Loucy (cell line): ENCODE measurements around the gene FMNL2.

Experiments
- H2AFZ ChIP-seq: fragments of 200-600 bp; sonication (generic); 2 replicates; pipeline ENCODE4 v1.6.0; 2016; ENCODE audit warnings: antibody characterized with exemption, mild to moderate bottlenecking, low read length, moderate library complexity
- H3F3A ChIP-seq: fragments of 200-600 bp; 2 replicates; pipeline ENCODE4 v1.6.0; 2016; ENCODE audit warnings: antibody characterized with exemption, low read depth, mild to moderate bottlenecking
- H3K27me3 ChIP-seq: fragments of 200-600 bp; sonication (generic); 2 replicates; pipeline ENCODE4 v1.6.1; 2014; ENCODE audit warnings: low read length, mild to moderate bottlenecking; ENCODE audit not compliant: insufficient read depth, poor library complexity, severe bottlenecking
- H3K36me3 ChIP-seq: fragments of 200-600 bp; sonication (generic); 2 replicates; pipeline ENCODE4 v1.6.1; 2016; ENCODE audit warnings: low read length; ENCODE audit not compliant: insufficient read depth
- H3K4me1 ChIP-seq: fragments of 200-600 bp; sonication (generic); 2 replicates; pipeline ENCODE4 v1.5.1; 2014; ENCODE audit warnings: low read length, mild to moderate bottlenecking; ENCODE audit not compliant: insufficient read depth, poor library complexity, severe bottlenecking
- H3K4me2 ChIP-seq: fragments of 200-600 bp; sonication (generic); 2 replicates; pipeline ENCODE4 v1.6.0; 2014; ENCODE audit warnings: antibody characterized with exemption, low read length, low read depth, mild to moderate bottlenecking; ENCODE audit not compliant: poor library complexity, severe bottlenecking
- H3K4me3 ChIP-seq: fragments of 200-600 bp; sonication (generic); 2 replicates; pipeline ENCODE4 v1.5.1; 2014; ENCODE audit warnings: low read length, mild to moderate bottlenecking, mixed read lengths; ENCODE audit not compliant: poor library complexity, severe bottlenecking
- H3K79me2 ChIP-seq: fragments of 200-600 bp; sonication (generic); 2 replicates; pipeline ENCODE4 v1.6.1; 2014; ENCODE audit warnings: low read length; ENCODE audit not compliant: insufficient read depth
- H3K9ac ChIP-seq: fragments of 200-600 bp; sonication (generic); 2 replicates; pipeline ENCODE4 v1.6.0; 2014; ENCODE audit warnings: mild to moderate bottlenecking, low read depth, low read length, moderate library complexity; ENCODE audit not compliant: poor library complexity, severe bottlenecking
- H3K9me2 ChIP-seq: fragments of 200-600 bp; sonication (generic); replicated peaks from 2 replicates; pipeline ENCODE4 v1.6.1; 2016; ENCODE audit warnings: low read depth, low read length, mixed read lengths
- H3K9me3 ChIP-seq: fragments of 200-600 bp; sonication (generic); 2 replicates; pipeline ENCODE4 v1.6.1; 2014; ENCODE audit warnings: mild to moderate bottlenecking, antibody characterized with exemption, low read length, low read depth; ENCODE audit not compliant: insufficient read depth
- H4K20me1 ChIP-seq: fragments of 200-600 bp; sonication (generic); 2 replicates; pipeline ENCODE4 v1.6.0; 2014; ENCODE audit warnings: antibody characterized with exemption, low read length, mild to moderate bottlenecking; ENCODE audit not compliant: insufficient read depth, poor library complexity, severe bottlenecking
- EZH2phosphoT487 ChIP-seq: fragments of 200-600 bp; IDR thresholded peaks from 2 replicates; pipeline ENCODE4 v1.6.1; 2018; ENCODE audit warnings: antibody characterized with exemption, mild to moderate bottlenecking, moderate library complexity, borderline replicate concordance
- TF ChIP-seq, protein P1 (sequence below): fragments of 200-600 bp; sonication (generic); conservative IDR thresholded peaks from 2 replicates; pipeline ENCODE4 v1.5.1; 2014; ENCODE audit warnings: mild to moderate bottlenecking, antibody characterized with exemption, low read length

Gene FMNL2

DNA sequence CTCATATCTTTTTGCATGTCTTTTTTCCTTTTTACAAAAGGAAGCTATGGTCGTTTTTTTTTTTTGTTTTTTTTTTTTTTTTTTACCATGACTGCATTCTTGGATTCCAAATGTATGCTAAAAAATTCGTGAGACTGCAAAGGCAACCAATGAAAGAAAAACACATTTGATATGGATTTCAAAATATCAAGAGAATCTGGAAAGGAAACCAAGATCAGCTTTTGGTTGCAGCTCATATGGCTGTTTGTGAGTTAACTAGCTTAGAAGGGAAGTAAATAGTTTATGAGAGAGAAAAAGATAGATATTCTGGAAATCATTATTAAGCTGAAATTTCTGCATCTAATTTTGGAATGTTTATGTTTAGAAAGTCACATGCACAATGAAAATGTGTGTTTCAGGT lies 272.0 kb downstream of the FMNL2 start:
- TF ChIP-seq EZH2phosphoT487: no peak
- TF ChIP-seq, protein P1, sequence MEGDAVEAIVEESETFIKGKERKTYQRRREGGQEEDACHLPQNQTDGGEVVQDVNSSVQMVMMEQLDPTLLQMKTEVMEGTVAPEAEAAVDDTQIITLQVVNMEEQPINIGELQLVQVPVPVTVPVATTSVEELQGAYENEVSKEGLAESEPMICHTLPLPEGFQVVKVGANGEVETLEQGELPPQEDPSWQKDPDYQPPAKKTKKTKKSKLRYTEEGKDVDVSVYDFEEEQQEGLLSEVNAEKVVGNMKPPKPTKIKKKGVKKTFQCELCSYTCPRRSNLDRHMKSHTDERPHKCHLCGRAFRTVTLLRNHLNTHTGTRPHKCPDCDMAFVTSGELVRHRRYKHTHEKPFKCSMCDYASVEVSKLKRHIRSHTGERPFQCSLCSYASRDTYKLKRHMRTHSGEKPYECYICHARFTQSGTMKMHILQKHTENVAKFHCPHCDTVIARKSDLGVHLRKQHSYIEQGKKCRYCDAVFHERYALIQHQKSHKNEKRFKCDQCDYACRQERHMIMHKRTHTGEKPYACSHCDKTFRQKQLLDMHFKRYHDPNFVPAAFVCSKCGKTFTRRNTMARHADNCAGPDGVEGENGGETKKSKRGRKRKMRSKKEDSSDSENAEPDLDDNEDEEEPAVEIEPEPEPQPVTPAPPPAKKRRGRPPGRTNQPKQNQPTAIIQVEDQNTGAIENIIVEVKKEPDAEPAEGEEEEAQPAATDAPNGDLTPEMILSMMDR: no peak
- no peak overlapping the region for H3K9ac ChIP-seq
- H3F3A ChIP-seq: no peaks in the 10 kb centered on the region
- H3K79me2 ChIP-seq: no peaks in the 10 kb centered on the region
- no peak overlapping the region for H2AFZ ChIP-seq
- no peaks in the 10 kb centered on the region for H3K9me2 ChIP-seq
- no peak overlapping the region for H3K4me3 ChIP-seq
- H3K27me3 ChIP-seq: no peaks in the 10 kb centered on the region
- no peaks in the 10 kb centered on the region for H4K20me1 ChIP-seq
- H3K4me1 ChIP-seq: peaks cover 5% of the 10 kb centered on the region
- H3K9me3 ChIP-seq: no peaks in the 10 kb centered on the region
- no peak overlapping the region for H3K4me2 ChIP-seq
- no peaks in the 10 kb centered on the region for H3K36me3 ChIP-seq

DNA sequence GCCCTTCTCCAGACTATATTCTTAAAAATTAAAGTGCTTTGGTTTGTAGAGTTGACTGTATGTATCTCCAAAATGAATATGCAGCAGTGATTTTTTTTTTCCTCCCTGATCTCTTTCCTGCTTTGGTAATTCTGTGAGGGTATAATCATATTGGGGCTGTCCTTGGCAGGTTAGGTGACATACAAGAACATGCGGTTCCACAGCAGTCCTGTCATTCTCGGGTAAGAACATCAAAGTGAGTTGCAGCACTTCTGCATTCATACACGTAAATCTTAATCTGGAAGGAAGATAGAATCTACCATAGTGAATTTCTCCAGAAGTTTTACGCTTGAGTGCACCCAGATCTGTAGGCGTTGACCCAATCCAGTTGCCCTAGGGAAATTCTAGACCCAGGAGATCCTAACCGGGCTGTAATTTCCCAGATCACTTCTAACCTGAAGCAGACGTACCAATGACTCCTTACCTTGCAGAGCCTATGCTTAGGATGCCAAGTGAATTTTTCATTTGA lies 272.9 kb downstream of the FMNL2 start:
- H3K4me3 ChIP-seq: no peak overlapping the region
- no peak overlapping the region for H3K9ac ChIP-seq
- no peak overlapping the region for H3K4me2 ChIP-seq
- H3F3A ChIP-seq: no peaks in the 10 kb centered on the region
- H3K9me3 ChIP-seq: no peaks in the 10 kb centered on the region
- no peaks in the 10 kb centered on the region for H3K9me2 ChIP-seq
- H4K20me1 ChIP-seq: no peaks in the 10 kb centered on the region
- TF ChIP-seq, protein P1: no peak
- TF ChIP-seq EZH2phosphoT487: no peak
- no peak overlapping the region for H2AFZ ChIP-seq
- peaks cover 12% of the 10 kb centered on the region for H3K4me1 ChIP-seq
- H3K27me3 ChIP-seq: no peaks in the 10 kb centered on the region
- no peaks in the 10 kb centered on the region for H3K79me2 ChIP-seq
- no peaks in the 10 kb centered on the region for H3K36me3 ChIP-seq

DNA sequence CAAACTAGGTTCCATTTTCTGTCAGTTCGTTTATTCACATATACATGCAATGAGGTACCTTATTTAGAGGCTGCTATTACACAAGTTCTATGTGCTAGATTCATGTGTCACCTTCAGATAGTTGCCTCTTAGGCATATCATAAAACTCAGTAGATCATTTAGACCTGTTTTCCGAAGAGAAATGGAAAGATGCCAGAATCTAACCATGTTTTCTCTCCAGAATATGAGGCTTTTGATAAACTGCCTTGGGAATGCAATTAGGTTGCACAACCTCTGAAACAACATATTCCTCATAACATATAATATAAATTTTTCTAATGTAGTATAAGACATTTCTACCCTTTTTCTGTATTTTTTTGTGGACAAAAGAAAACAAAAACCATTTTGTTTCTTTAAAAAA lies 274.2 kb downstream of the FMNL2 start:
- Histone ChIP-seq H3K79me2 (no peaks in the 10 kb centered on the region), H3K9me2 (no peaks in the 10 kb centered on the region)
- no peak for TF ChIP-seq EZH2phosphoT487
- TF ChIP-seq, protein P1: no peak

More for the DNA sequence above, 274.2 kb downstream of the FMNL2 start:
- Histone ChIP-seq H3K9me3 (no peaks in the 10 kb centered on the region), H3K27me3 (no peaks in the 10 kb centered on the region), H3K36me3 (no peaks in the 10 kb centered on the region), H3K4me3 (no peak overlapping the region), H3K4me1 (peaks cover 10% of the 10 kb centered on the region), H3K9ac (no peak overlapping the region), H2AFZ (no peak overlapping the region), H4K20me1 (no peaks in the 10 kb centered on the region), H3F3A (no peaks in the 10 kb centered on the region), H3K4me2 (no peak overlapping the region)
